SK-N-SH (cell line): ENCODE results near the gene SPRED2.

Experiments
- EP300 ChIP-seq, 2 experiments: IDR thresholded peaks; 2 replicates each; pipeline versions ENCODE4 v1.4.0 to v1.6.1; 2012; ENCODE audit warnings: borderline replicate concordance in 1 of 2, low read depth in 1 of 2, low read length in 1 of 2
- GATA2 ChIP-seq: sonication (generic); formaldehyde crosslinking; IDR thresholded peaks from 2 replicates; pipeline ENCODE4 v1.5.0; 2020; ENCODE audit warnings: mild to moderate bottlenecking, missing genetic modification reagents
- JUND ChIP-seq: IDR thresholded peaks from 2 replicates; pipeline ENCODE4 v1.4.0; 2012
- MEF2A ChIP-seq: IDR thresholded peaks from 2 replicates; pipeline ENCODE4 v1.4.0; 2012; ENCODE audit warnings: low read depth, borderline replicate concordance
- POLR2AphosphoS5 ChIP-seq: IDR thresholded peaks from 2 replicates; pipeline ENCODE4 v1.6.1; 2012; ENCODE audit warnings: low read depth, low read length
- RAD21 ChIP-seq: IDR thresholded peaks from 2 replicates; pipeline ENCODE4 v1.6.1; 2012; ENCODE audit warnings: mild to moderate bottlenecking, low read length
- RCOR1 ChIP-seq: fragments of 150-350 bp; IDR thresholded peaks from 2 replicates; pipeline ENCODE4 v1.6.1; 2017; ENCODE audit warnings: antibody characterized with exemption, low read length
- RXRA ChIP-seq: IDR thresholded peaks from 2 replicates; pipeline ENCODE4 v1.4.0; 2012; ENCODE audit warnings: low read depth, mild to moderate bottlenecking, borderline replicate concordance
- SMC3 ChIP-seq: IDR thresholded peaks from 2 replicates; pipeline ENCODE4 v1.6.1; 2012; ENCODE audit warnings: low read depth, low read length, improper control_type of control experiment
- TAF1 ChIP-seq: IDR thresholded peaks from 2 replicates; pipeline ENCODE4 v1.6.1; 2012; ENCODE audit warnings: low read depth, mild to moderate bottlenecking, low read length, moderate library complexity, borderline replicate concordance
- USF1 ChIP-seq: IDR thresholded peaks from 2 replicates; pipeline ENCODE4 v1.4.0; 2012; ENCODE audit warnings: low read depth, borderline replicate concordance
- YY1 ChIP-seq: IDR thresholded peaks from 2 replicates; pipeline ENCODE4 v1.4.0; 2012; ENCODE audit warnings: low read depth, mild to moderate bottlenecking
- ZBTB33 ChIP-seq: IDR thresholded peaks from 2 replicates; pipeline ENCODE4 v1.4.0; 2012; ENCODE audit warnings: low read depth, borderline replicate concordance
- TF ChIP-seq, protein P1 (sequence below): fragments of 200-600 bp; sonication (generic); IDR thresholded peaks from 2 replicates; pipeline ENCODE4 v1.6.1; 2017; ENCODE audit warnings: antibody characterized with exemption, mild to moderate bottlenecking, moderate library complexity

- TF ChIP-seq, protein P1, sequence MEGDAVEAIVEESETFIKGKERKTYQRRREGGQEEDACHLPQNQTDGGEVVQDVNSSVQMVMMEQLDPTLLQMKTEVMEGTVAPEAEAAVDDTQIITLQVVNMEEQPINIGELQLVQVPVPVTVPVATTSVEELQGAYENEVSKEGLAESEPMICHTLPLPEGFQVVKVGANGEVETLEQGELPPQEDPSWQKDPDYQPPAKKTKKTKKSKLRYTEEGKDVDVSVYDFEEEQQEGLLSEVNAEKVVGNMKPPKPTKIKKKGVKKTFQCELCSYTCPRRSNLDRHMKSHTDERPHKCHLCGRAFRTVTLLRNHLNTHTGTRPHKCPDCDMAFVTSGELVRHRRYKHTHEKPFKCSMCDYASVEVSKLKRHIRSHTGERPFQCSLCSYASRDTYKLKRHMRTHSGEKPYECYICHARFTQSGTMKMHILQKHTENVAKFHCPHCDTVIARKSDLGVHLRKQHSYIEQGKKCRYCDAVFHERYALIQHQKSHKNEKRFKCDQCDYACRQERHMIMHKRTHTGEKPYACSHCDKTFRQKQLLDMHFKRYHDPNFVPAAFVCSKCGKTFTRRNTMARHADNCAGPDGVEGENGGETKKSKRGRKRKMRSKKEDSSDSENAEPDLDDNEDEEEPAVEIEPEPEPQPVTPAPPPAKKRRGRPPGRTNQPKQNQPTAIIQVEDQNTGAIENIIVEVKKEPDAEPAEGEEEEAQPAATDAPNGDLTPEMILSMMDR, result no peak
- TF ChIP-seq JUND (no peak), EP300 (IDR thresholded peaks at IDR 0.05; ENCODE audit: borderline replicate concordance in 1 of 2, low read depth in 1 of 2, low read length in 1 of 2) (no peak), RCOR1 (no peak), MEF2A (no peak), USF1 (no peak), SMC3 (no peak), POLR2AphosphoS5 (no peak), RAD21 (no peak), RXRA (no peak), ZBTB33 (no peak), TAF1 (no peak), GATA2 (CRISPR knock-in tag) (no peak), YY1 (no peak)
These were observed 8.0 kb downstream of the SPRED2 start for GRCh38 chr2:65424391-65424790.
